Heart left ventricle (tissue), 13 donors: Measurements from ENCODE around the gene LMNTD2.

Source experiments
- POLR2A ChIP-seq, 2 donors: fragments of 450-650 bp; IDR thresholded peaks; one replicate each; pipeline ENCODE4 v1.6.1; 2017; ENCODE audit warnings: antibody characterized with exemption in 2 of 2, mild to moderate bottlenecking in 2 of 2, moderate library complexity in 2 of 2
- TF ChIP-seq, protein P1 (sequence below), 12 donors: fragments of 200-600 bp; sonication (generic) in 4 of 12; IDR thresholded peaks; one replicate each; pipeline versions ENCODE4 v1.5.0 to v1.8.0; 2018 to 2022; ENCODE audit warnings: antibody characterized with exemption in 12 of 12, mild to moderate bottlenecking in 5 of 12
- donor health status: ischemic (EF 13 %, LVEDD 7.1; RV severe dilation, severe dysfunction).
- donor health status: DM: no; HTN: yes; CAD: no.
- donor health status: DM: no; HTN: no; CAD: no.
- donor health status: ischemic (EF 25% LVEDD 6.9; RV normal size, moderate dysfunction).
- donor health status: ischemic (EF 25% LVEDD 5.7; RV mildly dilated, moderate dysfunction).
- donor health status: ischemic (EF 35%, LVEDD 5.7; RV mildly dilated, moderate dysfunction).
- donor health status: nonischemic (EF 11% LVEDD 7.7; RV severe dilation, severe dysfunction).
- donor health status: DM: yes; HTN: yes; CAD: no.
- donor health status: PGD.
- donor health status: ischemic (EF 29% LVEDD 5.4; RV normal size, mild dysfunction).
- donor health status: nonischemic (EF 23%, LVEDD 6.1; RV moderate dilation, normal function).

DNA sequence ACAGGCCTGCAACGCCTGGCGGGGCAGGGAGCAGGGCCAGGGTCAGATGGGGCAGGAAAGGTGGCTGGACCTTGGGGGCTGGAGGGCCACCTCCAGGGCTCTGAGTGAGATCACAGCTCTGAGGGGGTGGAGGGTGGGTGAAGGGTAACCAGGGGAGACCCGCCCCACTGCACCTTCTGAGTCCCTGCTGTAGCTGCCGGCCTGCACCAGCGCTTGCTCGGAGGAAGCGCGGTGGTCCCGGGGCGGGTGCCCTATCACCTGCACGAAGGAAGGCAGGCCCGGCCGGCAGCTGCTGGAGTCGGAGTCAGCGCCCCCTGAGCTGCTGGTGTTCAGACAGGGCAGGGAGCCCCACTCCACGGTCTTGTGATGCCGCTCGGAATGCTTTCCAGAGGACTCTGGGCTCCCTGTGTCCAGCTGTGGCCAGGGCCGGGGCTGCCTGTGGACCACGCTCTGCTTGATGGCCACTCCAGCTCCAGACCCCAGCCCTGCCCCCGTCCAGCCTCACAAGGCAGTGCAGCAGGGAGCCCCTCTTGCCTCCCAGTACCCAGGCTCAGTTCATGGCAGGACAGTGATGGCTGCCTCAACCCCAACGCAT is 3.8 kb downstream of the LMNTD2 start:
- TF ChIP-seq, protein P1, sequence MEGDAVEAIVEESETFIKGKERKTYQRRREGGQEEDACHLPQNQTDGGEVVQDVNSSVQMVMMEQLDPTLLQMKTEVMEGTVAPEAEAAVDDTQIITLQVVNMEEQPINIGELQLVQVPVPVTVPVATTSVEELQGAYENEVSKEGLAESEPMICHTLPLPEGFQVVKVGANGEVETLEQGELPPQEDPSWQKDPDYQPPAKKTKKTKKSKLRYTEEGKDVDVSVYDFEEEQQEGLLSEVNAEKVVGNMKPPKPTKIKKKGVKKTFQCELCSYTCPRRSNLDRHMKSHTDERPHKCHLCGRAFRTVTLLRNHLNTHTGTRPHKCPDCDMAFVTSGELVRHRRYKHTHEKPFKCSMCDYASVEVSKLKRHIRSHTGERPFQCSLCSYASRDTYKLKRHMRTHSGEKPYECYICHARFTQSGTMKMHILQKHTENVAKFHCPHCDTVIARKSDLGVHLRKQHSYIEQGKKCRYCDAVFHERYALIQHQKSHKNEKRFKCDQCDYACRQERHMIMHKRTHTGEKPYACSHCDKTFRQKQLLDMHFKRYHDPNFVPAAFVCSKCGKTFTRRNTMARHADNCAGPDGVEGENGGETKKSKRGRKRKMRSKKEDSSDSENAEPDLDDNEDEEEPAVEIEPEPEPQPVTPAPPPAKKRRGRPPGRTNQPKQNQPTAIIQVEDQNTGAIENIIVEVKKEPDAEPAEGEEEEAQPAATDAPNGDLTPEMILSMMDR (IDR thresholded peaks at IDR 0.05): no peak
- no peak for TF ChIP-seq POLR2A (IDR thresholded peaks at IDR 0.05)
